Mesendoderm (in vitro differentiated cells): ENCODE data around the gene DTL.

Source experiments
- DNase-seq: peaks from one replicate; pipeline ENCODE4 v3.0.0; 2013
- H2AK5ac ChIP-seq: 2 replicates; pipeline ENCODE4 v1.6.1; 2013; ENCODE audit warnings: low read length, inconsistent platforms
- H2BK120ac ChIP-seq: 2 replicates; pipeline ENCODE4 v1.6.1; 2013; ENCODE audit warnings: low read depth, mild to moderate bottlenecking, low read length, moderate library complexity, mixed read lengths
- H2BK15ac ChIP-seq: replicated peaks from 2 replicates; pipeline ENCODE4 v1.6.1; 2013; ENCODE audit warnings: low read depth, mild to moderate bottlenecking, moderate library complexity
- H2BK5ac ChIP-seq: 2 replicates; pipeline ENCODE4 v1.6.1; 2013; ENCODE audit warnings: low read length, inconsistent platforms
- H3K18ac ChIP-seq: 2 replicates; pipeline ENCODE4 v1.6.1; 2013; ENCODE audit warnings: mild to moderate bottlenecking, low read length, mixed read lengths
- H3K23ac ChIP-seq: one replicate; pipeline ENCODE4 v1.6.1; 2013; ENCODE audit warnings: low read length
- H3K27ac ChIP-seq: 2 replicates; pipeline ENCODE4 v1.5.1; 2013; ENCODE audit warnings: low read depth, mild to moderate bottlenecking, inconsistent platforms, low read length, moderate library complexity
- H3K27me3 ChIP-seq: 2 replicates; pipeline ENCODE4 v1.6.1; 2013; ENCODE audit warnings: low read length, control low read depth, mild to moderate bottlenecking, inconsistent platforms; ENCODE audit not compliant: insufficient read depth, poor library complexity
- H3K36me3 ChIP-seq: 2 replicates; pipeline ENCODE4 v1.6.1; 2013; ENCODE audit warnings: low read length, inconsistent platforms; ENCODE audit not compliant: control insufficient read depth, insufficient read depth
- H3K4ac ChIP-seq: one replicate; pipeline ENCODE4 v1.6.1; 2013; ENCODE audit warnings: low read depth, mild to moderate bottlenecking, low read length, moderate library complexity
- H3K4me1 ChIP-seq: 2 replicates; pipeline ENCODE4 v1.6.1; 2013; ENCODE audit warnings: low read depth, low read length, inconsistent platforms; ENCODE audit not compliant: control insufficient read depth
- H3K4me2 ChIP-seq: 2 replicates; pipeline ENCODE4 v1.6.1; 2013; ENCODE audit warnings: low read length
- H3K4me3 ChIP-seq: 2 replicates; pipeline ENCODE4 v1.5.1; 2013; ENCODE audit warnings: mild to moderate bottlenecking, low read length
- H3K56ac ChIP-seq: one replicate; pipeline ENCODE4 v1.6.1; 2013; ENCODE audit warnings: low read length
- H3K79me1 ChIP-seq: 2 replicates; pipeline ENCODE4 v1.6.1; 2013; ENCODE audit warnings: low read length, inconsistent platforms
- H3K79me2 ChIP-seq: 2 replicates; pipeline ENCODE4 v1.6.1; 2013; ENCODE audit warnings: mild to moderate bottlenecking, low read length; ENCODE audit not compliant: control insufficient read depth, insufficient read depth
- H3K9ac ChIP-seq: 2 replicates; pipeline ENCODE4 v1.6.1; 2013; ENCODE audit warnings: low read length, inconsistent platforms
- H4K5ac ChIP-seq: one replicate; pipeline ENCODE4 v1.6.1; 2013; ENCODE audit warnings: low read length
- H4K8ac ChIP-seq: one replicate; pipeline ENCODE4 v1.6.1; 2013; ENCODE audit warnings: low read depth, mild to moderate bottlenecking, control low read depth, low read length, moderate library complexity
- WGBS: extraction: QIAGEN DNeasy Blood & Tissue Kit; methylation state at CpG from one replicate; pipeline ENCODE4 v1.1.7; 2013; ENCODE audit warnings: low lambda C conversion rate, missing lambda C conversion rate; ENCODE audit not compliant: insufficient coverage; ENCODE audit errors: extremely low coverage; 5-methylcytosine and 5-hydroxymethylcytosine counted together

DTL gene

GRCh38 chr1:212072047-212072446 lies 36.5 kb downstream of the DTL start:
- Histone ChIP-seq H3K56ac (no peak overlapping the region), H3K27ac (no peak overlapping the region), H3K4me3 (no peak overlapping the region), H3K18ac (no peak overlapping the region), H3K4ac (no peak overlapping the region), H3K4me1 (no peaks in the 10 kb centered on the region), H2BK15ac (no peak overlapping the region), H4K8ac (no peak overlapping the region), H3K4me2 (no peak overlapping the region), H2BK120ac (no peak overlapping the region), H3K79me1 (no peaks in the 10 kb centered on the region), H4K5ac (no peak overlapping the region), H3K36me3 (no peaks in the 10 kb centered on the region), H2AK5ac (no peak overlapping the region), H3K23ac (no peak overlapping the region), H3K79me2 (no peaks in the 10 kb centered on the region), H3K9ac (no peak overlapping the region), H2BK5ac (no peak overlapping the region), H3K27me3 (no peaks in the 10 kb centered on the region)
- no CpG with 5 or more reads among the region's 1 CpG for WGBS
- DNase-seq: no peak

- no CpG with 5 or more reads among the region's 1 CpG for WGBS
- no peak for DNase-seq
These were observed 37.9 kb downstream of the DTL start for GRCh38 chr1:212073490-212073889.

GRCh38 chr1:212074313-212074712 lies 38.8 kb downstream of the DTL start:
- Histone ChIP-seq H2BK15ac (no peak overlapping the region), H3K4ac (no peak overlapping the region), H2AK5ac (no peak overlapping the region), H3K4me3 (no peak overlapping the region), H3K56ac (no peak overlapping the region), H3K4me1 (no peaks in the 10 kb centered on the region), H4K5ac (no peak overlapping the region), H3K23ac (no peak overlapping the region), H3K79me2 (no peaks in the 10 kb centered on the region), H3K18ac (no peak overlapping the region), H4K8ac (no peak overlapping the region), H2BK5ac (no peak overlapping the region), H3K27me3 (no peaks in the 10 kb centered on the region), H3K4me2 (no peak overlapping the region), H3K27ac (no peak overlapping the region), H3K9ac (no peak overlapping the region), H3K36me3 (no peaks in the 10 kb centered on the region), H3K79me1 (no peaks in the 10 kb centered on the region), H2BK120ac (no peak overlapping the region)
- no CpG with 5 or more reads among the region's 3 CpGs for WGBS
- no peak for DNase-seq

More at GRCh38 chr1:212073490-212073889, 37.9 kb downstream of the DTL start:
- no peak overlapping the region for H3K4me3 ChIP-seq
- H2BK5ac ChIP-seq: no peak overlapping the region
- no peaks in the 10 kb centered on the region for H3K36me3 ChIP-seq
- H2BK15ac ChIP-seq: no peak overlapping the region
- H2AK5ac ChIP-seq: no peak overlapping the region
- H2BK120ac ChIP-seq: no peak overlapping the region
- H3K4ac ChIP-seq: no peak overlapping the region
- no peak overlapping the region for H3K27ac ChIP-seq
- H4K5ac ChIP-seq: no peak overlapping the region
- no peak overlapping the region for H3K9ac ChIP-seq
- H3K23ac ChIP-seq: no peak overlapping the region
- H4K8ac ChIP-seq: no peak overlapping the region
- no peaks in the 10 kb centered on the region for H3K4me1 ChIP-seq
- no peak overlapping the region for H3K56ac ChIP-seq
- H3K79me2 ChIP-seq: no peaks in the 10 kb centered on the region
- H3K18ac ChIP-seq: no peak overlapping the region
- no peaks in the 10 kb centered on the region for H3K79me1 ChIP-seq
- H3K4me2 ChIP-seq: no peak overlapping the region
- H3K27me3 ChIP-seq: no peaks in the 10 kb centered on the region

- no peak overlapping the region for H4K8ac ChIP-seq
- no CpG with 5 or more reads among the region's 3 CpGs for WGBS
These were observed 39.3 kb downstream of the DTL start for GRCh38 chr1:212074856-212075255.

GRCh38 chr1:212077028-212077427 lies 41.5 kb downstream of the DTL start:
- no peak overlapping the region for H2AK5ac ChIP-seq
- no peaks in the 10 kb centered on the region for H3K4me1 ChIP-seq
- H3K23ac ChIP-seq: no peak overlapping the region
- H3K4ac ChIP-seq: no peak overlapping the region
- no peak overlapping the region for H3K56ac ChIP-seq
- H3K9ac ChIP-seq: no peak overlapping the region
- H2BK5ac ChIP-seq: no peak overlapping the region
- DNase-seq: no peak
- no peaks in the 10 kb centered on the region for H3K79me2 ChIP-seq
- no peak overlapping the region for H4K5ac ChIP-seq
- H3K4me2 ChIP-seq: no peak overlapping the region
- H3K79me1 ChIP-seq: no peaks in the 10 kb centered on the region
- no peak overlapping the region for H4K8ac ChIP-seq
- H3K36me3 ChIP-seq: peaks cover 2% of the 10 kb centered on the region
- no peak overlapping the region for H3K4me3 ChIP-seq
- H3K27ac ChIP-seq: no peak overlapping the region
- H3K18ac ChIP-seq: no peak overlapping the region
- H2BK120ac ChIP-seq: no peak overlapping the region
- no peaks in the 10 kb centered on the region for H3K27me3 ChIP-seq
- no peak overlapping the region for H2BK15ac ChIP-seq
- WGBS: no CpG with 5 or more reads among the region's 2 CpGs

More at GRCh38 chr1:212074856-212075255, 39.3 kb downstream of the DTL start:
- H3K79me2 ChIP-seq: no peaks in the 10 kb centered on the region
- no peak overlapping the region for H3K23ac ChIP-seq
- H3K27ac ChIP-seq: no peak overlapping the region
- H3K9ac ChIP-seq: no peak overlapping the region
- no peaks in the 10 kb centered on the region for H3K79me1 ChIP-seq
- no peak overlapping the region for H2BK5ac ChIP-seq
- no peak overlapping the region for H3K56ac ChIP-seq
- H3K18ac ChIP-seq: no peak overlapping the region
- no peak for DNase-seq
- no peaks in the 10 kb centered on the region for H3K36me3 ChIP-seq
- no peak overlapping the region for H2AK5ac ChIP-seq
- H4K5ac ChIP-seq: no peak overlapping the region
- H3K4me1 ChIP-seq: no peaks in the 10 kb centered on the region
- no peak overlapping the region for H2BK15ac ChIP-seq
- H2BK120ac ChIP-seq: no peak overlapping the region
- no peak overlapping the region for H3K4ac ChIP-seq
- H3K4me2 ChIP-seq: no peak overlapping the region
- no peaks in the 10 kb centered on the region for H3K27me3 ChIP-seq
- no peak overlapping the region for H3K4me3 ChIP-seq

GRCh38 chr1:212078826-212079225 lies 43.3 kb downstream of the DTL start:
- Histone ChIP-seq H3K79me1 (peaks cover 2% of the 10 kb centered on the region), H3K9ac (no peak overlapping the region), H2BK120ac (no peak overlapping the region), H3K4me3 (no peak overlapping the region), H3K18ac (no peak overlapping the region), H2BK5ac (no peak overlapping the region), H3K27ac (no peak overlapping the region), H3K4ac (no peak overlapping the region), H3K23ac (no peak overlapping the region), H3K36me3 (peaks cover 5% of the 10 kb centered on the region), H3K4me2 (no peak overlapping the region), H2BK15ac (no peak overlapping the region), H3K4me1 (no peaks in the 10 kb centered on the region), H3K56ac (no peak overlapping the region), H4K5ac (no peak overlapping the region), H4K8ac (no peak overlapping the region), H2AK5ac (no peak overlapping the region), H3K79me2 (no peaks in the 10 kb centered on the region), H3K27me3 (no peaks in the 10 kb centered on the region)
- DNase-seq: no peak
- WGBS: no CpG with 5 or more reads among the region's 2 CpGs
